ENCODE data around the gene TMEM161B.
"Not testable (repeated sequence)": the region's sequence is repeated elsewhere in the genome, so short reads cannot be mapped to it uniquely, and the experiment has no call there.

The TMEM161B gene

GRCh38 chr5:88207575-88207974, 61.1 kb downstream of the TMEM161B start:
- Histone ChIP-seq H3K9ac (ENCODE audit: low read depth, low read length) (no peak overlapping the region), H3K36me3 (ENCODE audit: control insufficient read depth, insufficient read depth, low read length) (no peaks in the 10 kb centered on the region), H3K9me3 (ENCODE audit: control insufficient read depth, insufficient read depth, low read length) (no peaks in the 10 kb centered on the region), H3K4me1 (ENCODE audit: control insufficient read depth, insufficient read depth, low read length) (no peaks in the 10 kb centered on the region), H3K4me3 (ENCODE audit: low read depth, low read length) (no peak overlapping the region), H3K27me3 (ENCODE audit: control insufficient read depth, insufficient read depth, low read length) (no peaks in the 10 kb centered on the region)

DNA sequence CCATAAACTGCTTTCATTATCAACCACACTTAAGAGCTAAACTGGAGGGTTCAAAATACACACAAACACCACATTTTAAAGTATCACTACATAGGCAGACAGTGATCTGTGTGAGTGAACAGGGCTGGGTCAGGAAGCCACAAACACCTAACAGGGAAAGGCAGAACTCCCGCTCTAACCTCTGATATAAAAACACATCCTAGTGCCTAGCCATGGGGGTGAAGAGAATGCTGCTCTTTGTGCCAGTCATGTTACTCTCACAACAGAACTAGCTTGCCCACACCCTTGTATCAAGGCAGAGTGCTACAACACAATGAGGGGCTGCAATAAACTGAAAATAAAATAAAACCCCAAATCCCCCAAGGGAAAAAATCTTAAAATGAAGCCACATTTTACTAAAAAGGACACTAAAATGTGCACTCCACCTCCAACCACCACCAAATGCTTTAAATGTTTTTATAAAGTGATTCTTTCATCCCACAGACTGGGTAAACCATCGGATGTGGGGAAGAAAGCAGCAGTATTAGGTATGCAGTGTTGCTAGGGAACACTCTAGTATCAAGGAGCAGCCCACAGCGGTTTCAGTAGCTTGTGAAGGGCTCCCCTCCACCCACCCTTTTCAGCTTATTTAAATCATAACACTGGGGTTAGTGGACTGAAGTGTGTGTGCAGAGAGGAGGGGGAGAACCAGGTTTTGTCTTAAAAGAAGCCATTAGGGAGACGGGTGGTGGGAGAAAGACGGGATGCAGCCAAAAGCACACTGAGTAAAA, 64.5 kb downstream of the TMEM161B start:
- no peaks in the 10 kb centered on the region for H3K9me3 ChIP-seq (ENCODE audit: control insufficient read depth, insufficient read depth, low read length)
- no peaks in the 10 kb centered on the region for H3K4me1 ChIP-seq (ENCODE audit: control insufficient read depth, insufficient read depth, low read length)
- H3K36me3 ChIP-seq (ENCODE audit: control insufficient read depth, insufficient read depth, low read length) = no peaks in the 10 kb centered on the region

GRCh38 chr5:88195636-88196035, 73.0 kb downstream of the TMEM161B start:
- Histone ChIP-seq H3K4me3 (ENCODE audit: low read depth, low read length) (no peak overlapping the region), H3K4me1 (ENCODE audit: control insufficient read depth, insufficient read depth, low read length) (no peaks in the 10 kb centered on the region), H3K27me3 (ENCODE audit: control insufficient read depth, insufficient read depth, low read length) (no peaks in the 10 kb centered on the region), H3K9ac (ENCODE audit: low read depth, low read length) (no peak overlapping the region), H3K9me3 (ENCODE audit: control insufficient read depth, insufficient read depth, low read length) (no peaks in the 10 kb centered on the region), H3K36me3 (ENCODE audit: control insufficient read depth, insufficient read depth, low read length) (no peaks in the 10 kb centered on the region)

More for the DNA sequence above, 64.5 kb downstream of the TMEM161B start:
- Histone ChIP-seq H3K9ac (ENCODE audit: low read depth, low read length) (no peak overlapping the region), H3K27me3 (ENCODE audit: control insufficient read depth, insufficient read depth, low read length) (no peaks in the 10 kb centered on the region), H3K4me3 (ENCODE audit: low read depth, low read length) (no peak overlapping the region)

GRCh38 chr5:88193896-88194295, 74.7 kb downstream of the TMEM161B start:
- Histone ChIP-seq H3K27me3 (ENCODE audit: control insufficient read depth, insufficient read depth, low read length) (no peaks in the 10 kb centered on the region), H3K36me3 (ENCODE audit: control insufficient read depth, insufficient read depth, low read length) (peaks cover 2% of the 10 kb centered on the region), H3K9ac (ENCODE audit: low read depth, low read length) (no peak overlapping the region), H3K4me3 (ENCODE audit: low read depth, low read length) (no peak overlapping the region), H3K9me3 (ENCODE audit: control insufficient read depth, insufficient read depth, low read length) (no peaks in the 10 kb centered on the region), H3K4me1 (ENCODE audit: control insufficient read depth, insufficient read depth, low read length) (no peaks in the 10 kb centered on the region)

DNA sequence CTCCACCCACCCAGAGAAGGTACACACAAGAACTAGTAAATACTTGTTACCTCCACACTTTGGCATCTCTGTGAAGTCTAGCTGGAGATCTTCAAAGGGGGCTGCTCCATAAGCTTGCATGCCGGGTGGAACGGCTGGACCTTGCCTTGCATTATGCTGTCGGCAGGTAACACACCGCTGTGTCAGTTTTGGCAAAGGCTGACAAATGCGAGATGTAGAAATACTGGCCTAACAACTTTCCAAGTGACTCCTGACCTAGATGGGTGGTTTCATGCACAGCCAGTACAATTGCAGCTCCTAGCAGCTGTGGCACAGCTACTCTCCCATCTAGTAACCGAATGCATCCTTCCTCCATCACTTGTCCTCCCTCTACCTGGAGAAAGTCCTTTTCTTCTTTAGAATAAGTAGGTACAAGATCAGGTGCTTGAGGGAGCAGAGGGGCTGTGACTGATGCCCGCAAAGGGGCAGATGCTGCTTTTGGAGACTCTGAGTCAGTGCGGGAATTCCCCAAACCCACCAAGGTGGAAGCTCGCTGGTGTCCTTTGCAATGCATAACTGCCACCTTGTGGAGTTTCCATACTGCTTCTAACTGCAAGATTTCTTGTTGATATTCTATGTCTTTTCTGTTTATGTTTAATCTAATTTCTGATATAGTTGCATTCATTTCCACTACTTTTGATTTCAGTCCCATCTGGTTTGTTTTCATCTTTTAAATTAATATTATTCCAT, 78.4 kb downstream of the TMEM161B start:
- peaks cover 2% of the 10 kb centered on the region for H3K36me3 ChIP-seq (ENCODE audit: control insufficient read depth, insufficient read depth, low read length)
- peaks cover 6% of the 10 kb centered on the region for H3K9me3 ChIP-seq (ENCODE audit: control insufficient read depth, insufficient read depth, low read length)
- H3K9ac ChIP-seq (ENCODE audit: low read depth, low read length) = no peak overlapping the region
- no peaks in the 10 kb centered on the region for H3K27me3 ChIP-seq (ENCODE audit: control insufficient read depth, insufficient read depth, low read length)
- H3K4me1 ChIP-seq (ENCODE audit: control insufficient read depth, insufficient read depth, low read length) = no peaks in the 10 kb centered on the region
- no peak overlapping the region for H3K4me3 ChIP-seq (ENCODE audit: low read depth, low read length)

DNA sequence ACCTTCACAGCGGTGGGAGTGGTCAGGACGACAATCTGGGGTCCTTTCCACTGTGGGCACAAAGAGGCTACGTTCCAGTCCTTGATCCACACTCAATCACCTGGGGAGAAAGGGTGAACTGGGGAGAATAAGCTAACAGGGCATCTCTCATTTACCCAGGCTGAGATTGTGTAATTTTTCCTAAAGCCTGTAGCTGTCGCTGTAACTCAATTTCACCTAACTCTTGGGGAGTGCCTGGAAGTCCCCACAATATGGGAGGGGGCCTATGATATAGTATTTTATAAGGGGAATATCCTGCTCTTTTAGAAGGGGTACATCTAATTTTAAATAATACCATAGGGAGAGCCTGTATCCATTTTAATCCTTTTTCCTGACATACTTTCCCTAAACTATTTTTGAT, 79.2 kb downstream of the TMEM161B start:
- H3K9ac ChIP-seq (ENCODE audit: low read depth, low read length); H3K36me3 ChIP-seq (ENCODE audit: control insufficient read depth, insufficient read depth, low read length); H3K27me3 ChIP-seq (ENCODE audit: control insufficient read depth, insufficient read depth, low read length); H3K4me3 ChIP-seq (ENCODE audit: low read depth, low read length); H3K4me1 ChIP-seq (ENCODE audit: control insufficient read depth, insufficient read depth, low read length); H3K9me3 ChIP-seq (ENCODE audit: control insufficient read depth, insufficient read depth, low read length): not testable (repeated sequence)

- Histone ChIP-seq H3K36me3 (ENCODE audit: control insufficient read depth, insufficient read depth, low read length) (peaks cover 2% of the 10 kb centered on the region), H3K9me3 (ENCODE audit: control insufficient read depth, insufficient read depth, low read length) (peaks cover 6% of the 10 kb centered on the region), H3K4me3 (ENCODE audit: low read depth, low read length) (no peak overlapping the region), H3K4me1 (ENCODE audit: control insufficient read depth, insufficient read depth, low read length) (no peaks in the 10 kb centered on the region), H3K27me3 (ENCODE audit: control insufficient read depth, insufficient read depth, low read length) (no peaks in the 10 kb centered on the region), H3K9ac (ENCODE audit: low read depth, low read length) (no peak overlapping the region)
These were observed 80.0 kb downstream of the TMEM161B start for GRCh38 chr5:88188458-88189132.

- no peaks in the 10 kb centered on the region for H3K4me1 ChIP-seq (ENCODE audit: control insufficient read depth, insufficient read depth, low read length)
- H3K36me3 ChIP-seq (ENCODE audit: control insufficient read depth, insufficient read depth, low read length) = no peaks in the 10 kb centered on the region
- H3K27me3 ChIP-seq (ENCODE audit: control insufficient read depth, insufficient read depth, low read length) = no peaks in the 10 kb centered on the region
- no peak overlapping the region for H3K4me3 ChIP-seq (ENCODE audit: low read depth, low read length)
- peaks cover under 1% of the 10 kb centered on the region for H3K9me3 ChIP-seq (ENCODE audit: control insufficient read depth, insufficient read depth, low read length)
- H3K9ac ChIP-seq (ENCODE audit: low read depth, low read length) = no peak overlapping the region
These were observed 85.4 kb downstream of the TMEM161B start for GRCh38 chr5:88183255-88183654.

DNA sequence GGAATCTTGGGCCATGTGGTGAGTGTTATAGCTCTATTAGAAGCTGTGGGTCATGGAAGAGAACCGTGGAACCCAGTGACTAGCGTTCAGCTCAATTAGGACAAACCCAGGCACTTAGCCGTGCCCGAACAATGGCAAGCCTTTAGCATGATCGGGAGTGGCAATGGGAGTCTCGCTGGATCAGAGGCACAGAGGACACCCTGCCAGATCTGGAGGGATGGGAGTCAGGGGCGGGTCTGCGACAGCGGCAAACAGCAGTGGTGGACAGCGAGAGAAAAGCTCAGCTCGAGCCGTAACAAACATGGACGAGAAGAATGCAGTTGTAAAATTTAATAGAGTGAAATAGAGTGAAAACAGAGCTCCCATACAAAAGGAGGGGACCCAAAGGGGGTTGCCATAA, 91.2 kb downstream of the TMEM161B start:
- H3K27me3 ChIP-seq (ENCODE audit: control insufficient read depth, insufficient read depth, low read length); H3K4me1 ChIP-seq (ENCODE audit: control insufficient read depth, insufficient read depth, low read length); H3K4me3 ChIP-seq (ENCODE audit: low read depth, low read length); H3K36me3 ChIP-seq (ENCODE audit: control insufficient read depth, insufficient read depth, low read length); H3K9me3 ChIP-seq (ENCODE audit: control insufficient read depth, insufficient read depth, low read length); H3K9ac ChIP-seq (ENCODE audit: low read depth, low read length): not testable (repeated sequence)

DNA sequence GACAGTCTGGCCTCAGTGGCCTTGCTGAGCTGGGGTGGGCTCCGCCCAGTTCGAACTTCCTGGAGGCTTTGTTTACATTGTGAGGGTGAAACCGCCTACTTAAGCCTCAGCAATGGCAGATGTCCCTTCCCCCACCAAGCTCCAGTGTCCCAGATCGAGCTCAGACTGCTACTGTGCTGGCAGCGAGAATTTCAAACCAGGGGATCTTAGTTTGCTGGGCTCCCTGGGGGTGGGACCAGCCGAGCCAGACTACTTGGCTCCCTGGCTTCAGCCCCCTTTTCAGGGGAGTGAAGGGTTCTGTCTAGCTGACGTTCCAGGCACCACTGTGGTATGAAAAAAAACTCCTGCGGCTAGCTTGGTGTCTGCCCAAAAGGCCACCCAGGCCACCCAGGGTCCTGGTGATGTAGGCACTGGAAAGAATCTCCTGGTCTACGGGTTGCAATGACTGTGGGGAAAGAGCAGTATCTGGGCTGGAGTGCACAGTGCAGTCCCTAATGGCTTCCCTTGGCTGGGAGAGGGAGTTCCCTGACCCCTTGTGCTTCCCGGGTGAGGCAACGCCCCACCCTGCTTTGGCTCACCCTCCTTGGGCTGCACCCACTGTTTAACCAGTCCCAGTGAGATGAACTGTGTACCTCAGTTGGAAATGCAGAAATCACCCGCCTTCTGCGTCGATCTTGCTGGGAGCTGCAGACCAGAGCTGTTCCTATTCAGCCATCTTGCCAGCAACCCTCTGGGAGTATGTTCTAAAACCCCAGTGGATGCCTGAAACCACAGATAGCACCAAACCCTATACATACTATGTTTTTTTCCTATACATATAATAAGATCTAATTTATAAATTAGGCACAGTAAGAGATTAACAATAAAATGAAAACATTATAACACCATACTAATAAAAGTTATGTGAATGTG, 95.5 kb downstream of the TMEM161B start:
- Histone ChIP-seq H3K36me3 (ENCODE audit: control insufficient read depth, insufficient read depth, low read length) (no peaks in the 10 kb centered on the region), H3K9me3 (ENCODE audit: control insufficient read depth, insufficient read depth, low read length) (no peaks in the 10 kb centered on the region), H3K4me3 (ENCODE audit: low read depth, low read length) (no peak overlapping the region), H3K9ac (ENCODE audit: low read depth, low read length) (peak overlapping the region; percentile 32), H3K4me1 (ENCODE audit: control insufficient read depth, insufficient read depth, low read length) (peaks cover 6% of the 10 kb centered on the region), H3K27me3 (ENCODE audit: control insufficient read depth, insufficient read depth, low read length) (no peaks in the 10 kb centered on the region)

- Histone ChIP-seq H3K9me3 (ENCODE audit: control insufficient read depth, insufficient read depth, low read length) (no peaks in the 10 kb centered on the region), H3K36me3 (ENCODE audit: control insufficient read depth, insufficient read depth, low read length) (no peaks in the 10 kb centered on the region), H3K9ac (ENCODE audit: low read depth, low read length) (no peak overlapping the region), H3K4me1 (ENCODE audit: control insufficient read depth, insufficient read depth, low read length) (no peaks in the 10 kb centered on the region), H3K4me3 (ENCODE audit: low read depth, low read length) (no peak overlapping the region), H3K27me3 (ENCODE audit: control insufficient read depth, insufficient read depth, low read length) (no peaks in the 10 kb centered on the region)
These were observed 109.1 kb downstream of the TMEM161B start for GRCh38 chr5:88159591-88159990.
